Stimulated activated CD8-positive, alpha-beta memory T cell treated with anti-CD3 and anti-CD28 coated beads, Interleukin-12 subunit alpha, Interleukin-12 subunit beta, amount 100 ng/mL, for 1 hour (primary cell): ENCODE data around the gene ARPP21.
"Not testable (repeated sequence)": the region's sequence is repeated elsewhere in the genome, so short reads cannot be mapped to it uniquely, and the experiment has no call there.

Experiments
- DNase-seq: peaks from one replicate; pipeline ENCODE4 v3.0.0-alpha.2; 2020; ENCODE audit warnings: low read depth

Gene ARPP21

GRCh38 chr3:35782355-35782754 lies 143.0 kb downstream of the ARPP21 start:
- no peak for DNase-seq

GRCh38 chr3:35784169-35784568 lies 144.8 kb downstream of the ARPP21 start:
- no peak for DNase-seq

GRCh38 chr3:35785234-35785888 lies 146.0 kb downstream of the ARPP21 start:
- DNase-seq: no peak

- DNase-seq: no peak
These were observed 148.6 kb downstream of the ARPP21 start for GRCh38 chr3:35787936-35788335.

GRCh38 chr3:35789042-35789831 lies 149.9 kb downstream of the ARPP21 start:
- DNase-seq: no peak

- no peak for DNase-seq
These were observed 151.4 kb downstream of the ARPP21 start for GRCh38 chr3:35790764-35791163.

- no peak for DNase-seq
These were observed 154.3 kb downstream of the ARPP21 start for GRCh38 chr3:35793667-35794066.

GRCh38 chr3:35800960-35801459 lies 161.7 kb downstream of the ARPP21 start:
- no peak for DNase-seq

- no peak for DNase-seq
These were observed 175.2 kb downstream of the ARPP21 start for GRCh38 chr3:35814531-35814930.

- DNase-seq: not testable (repeated sequence)
These were observed 176.5 kb downstream of the ARPP21 start for GRCh38 chr3:35815796-35816195.

GRCh38 chr3:35817216-35817615 lies 177.9 kb downstream of the ARPP21 start:
- DNase-seq: no peak

GRCh38 chr3:35832140-35832571 lies 192.8 kb downstream of the ARPP21 start:
- DNase-seq: no peak
